HepG2 (cell line): ENCODE results near the gene MBIP. TPM values are rescaled to one million over a fixed set of nuclear protein-coding genes. Genes with fewer than 3 reads are reported as not detected.

ENCODE experiments used
- AKAP8 ChIP-seq: sonication (generic); formaldehyde crosslinking; IDR thresholded peaks from 2 replicates; pipeline ENCODE4 v1.5.1; 2020; ENCODE audit warnings: mild to moderate bottlenecking, missing genetic modification reagents
- CAMTA2 ChIP-seq: sonication (generic); formaldehyde crosslinking; IDR thresholded peaks from 2 replicates; pipeline ENCODE4 v1.4.0; 2020; ENCODE audit warnings: mild to moderate bottlenecking, missing genetic modification reagents, borderline replicate concordance
- CBFB ChIP-seq: sonication (generic); formaldehyde crosslinking; IDR thresholded peaks from 2 replicates; pipeline ENCODE4 v1.4.0; 2020; ENCODE audit warnings: missing genetic modification reagents
- CCDC6 ChIP-seq: sonication (generic); formaldehyde crosslinking; IDR thresholded peaks from 2 replicates; pipeline ENCODE4 v1.8.1; 2022; ENCODE audit warnings: mild to moderate bottlenecking, missing genetic modification reagents, moderate library complexity
- ELF4 ChIP-seq: sonication (generic); formaldehyde crosslinking; IDR thresholded peaks from 2 replicates; pipeline ENCODE4 v1.5.0; 2020; ENCODE audit warnings: missing genetic modification reagents, mild to moderate bottlenecking, moderate library complexity, borderline replicate concordance
- HES4 ChIP-seq: sonication (generic); formaldehyde crosslinking; IDR thresholded peaks from 2 replicates; pipeline ENCODE4 v1.9.0; 2021; ENCODE audit warnings: mild to moderate bottlenecking, missing genetic modification reagents, borderline replicate concordance
- JUND ChIP-seq: sonication (generic); formaldehyde crosslinking; IDR thresholded peaks from 2 replicates; pipeline ENCODE4 v1.8.0; 2022; ENCODE audit warnings: mild to moderate bottlenecking, missing genetic modification reagents
- MBD4 ChIP-seq: IDR thresholded peaks from 2 replicates; pipeline ENCODE4 v1.6.1; 2012; ENCODE audit warnings: low read length, inconsistent platforms, borderline replicate concordance
- MED1 ChIP-seq: sonication (generic); formaldehyde crosslinking; IDR thresholded peaks from 2 replicates; pipeline ENCODE4 v1.4.0; 2020; ENCODE audit warnings: missing genetic modification reagents
- NFYC ChIP-seq: IDR thresholded peaks from 2 replicates; pipeline ENCODE4 v1.6.1; 2016; ENCODE audit warnings: missing genetic modification reagents, missing compliant biosample characterization
- PHF8 ChIP-seq: sonication (generic); formaldehyde crosslinking; IDR thresholded peaks from 2 replicates; pipeline ENCODE4 v1.5.0; 2020; ENCODE audit warnings: missing genetic modification reagents
- RFX3 ChIP-seq: IDR thresholded peaks from 2 replicates; pipeline ENCODE4 v1.6.1; 2016; ENCODE audit warnings: missing biosample characterization, missing genetic modification reagents
- SATB2 ChIP-seq: sonication (generic); formaldehyde crosslinking; IDR thresholded peaks from 2 replicates; pipeline ENCODE4 v1.5.0; 2020; ENCODE audit warnings: missing genetic modification reagents
- SMAD9 ChIP-seq: sonication (generic); formaldehyde crosslinking; IDR thresholded peaks from 2 replicates; pipeline ENCODE4 v1.5.1; 2020; ENCODE audit warnings: mild to moderate bottlenecking, missing genetic modification reagents
- SOX5 ChIP-seq: IDR thresholded peaks from 2 replicates; pipeline ENCODE4 v1.6.1; 2016; ENCODE audit warnings: borderline replicate concordance
- SPEN ChIP-seq: sonication (generic); formaldehyde crosslinking; IDR thresholded peaks from 2 replicates; pipeline ENCODE4 v1.5.1; 2020; ENCODE audit warnings: low read depth, mild to moderate bottlenecking, missing genetic modification reagents
- TRIM24 ChIP-seq: sonication (generic); formaldehyde crosslinking; IDR thresholded peaks from 2 replicates; pipeline ENCODE4 v1.8.0; 2022; ENCODE audit warnings: mild to moderate bottlenecking, missing genetic modification reagents
- ZNF543 ChIP-seq: sonication (generic); formaldehyde crosslinking; IDR thresholded peaks from 2 replicates; pipeline ENCODE4 v1.4.0; 2020; ENCODE audit warnings: mild to moderate bottlenecking, missing genetic modification reagents
- ZNF607 ChIP-seq: sonication (generic); formaldehyde crosslinking; IDR thresholded peaks from 2 replicates; pipeline ENCODE4 v1.5.1; 2020; ENCODE audit warnings: missing genetic modification reagents, mild to moderate bottlenecking, borderline replicate concordance
- ZNF672 ChIP-seq: sonication (generic); formaldehyde crosslinking; IDR thresholded peaks from 2 replicates; pipeline ENCODE4 v1.8.1; 2022; ENCODE audit warnings: missing genetic modification reagents
- ZNF678 ChIP-seq: sonication (generic); formaldehyde crosslinking; IDR thresholded peaks from 2 replicates; pipeline ENCODE4 v1.4.0; 2020; ENCODE audit warnings: mild to moderate bottlenecking, missing genetic modification reagents
- polyA plus RNA-seq, 8 experiments: library from polyadenylated mRNA; depleted of rRNA in 3 of 8; stranded (reverse) in 7 of 8; unstranded in 1 of 8; fragments of >200 nt; fragmentation: Illumina TruSeq in 4 of 8; extraction: Trizol in 4 of 8; gene quantifications; 2 replicates each; pipeline versions ENCODE4 v1.2.1 to v1.2.3, GENCODE V29; 2011 to 2016; ENCODE audit warnings: low read depth in 4 of 8, missing spikeins in 1 of 8, mixed read lengths in 1 of 8; ENCODE audit not compliant: insufficient read depth in 1 of 8
- total RNA-seq, 5 experiments: library from RNA; depleted of rRNA; stranded (reverse); fragments of >200 nt; fragmentation: Illumina TruSeq; extraction: Trizol; gene quantifications; 2 replicates each; pipeline ENCODE4 v1.2.3, GENCODE V29; 2016; ENCODE audit warnings: low read depth in 1 of 5
- TF ChIP-seq, protein P1 (sequence below): sonication (generic); formaldehyde crosslinking; IDR thresholded peaks from 2 replicates; pipeline ENCODE4 v1.4.0; 2020; ENCODE audit warnings: missing genetic modification reagents
- TF ChIP-seq, protein P2 (sequence below): sonication (generic); formaldehyde crosslinking; IDR thresholded peaks from 2 replicates; pipeline ENCODE4 v1.9.0; 2022; ENCODE audit warnings: missing genetic modification reagents, mild to moderate bottlenecking, borderline replicate concordance
- TF ChIP-seq, protein P3 (sequence below): sonication (generic); formaldehyde crosslinking; IDR thresholded peaks from 2 replicates; pipeline ENCODE4 v1.4.0; 2020; ENCODE audit warnings: missing genetic modification reagents
- TF ChIP-seq, protein P4 (sequence below): sonication (generic); formaldehyde crosslinking; IDR thresholded peaks from 2 replicates; pipeline ENCODE4 v1.8.1; 2023; ENCODE audit warnings: missing genetic modification reagents, mild to moderate bottlenecking, borderline replicate concordance

MBIP gene
- total and polyA plus RNA-seq, 2 of the 13 experiments (the other 11 are each of a cell fraction or from before 2014, with no cell fraction given): 48.1 to 48.6 TPM

DNA sequence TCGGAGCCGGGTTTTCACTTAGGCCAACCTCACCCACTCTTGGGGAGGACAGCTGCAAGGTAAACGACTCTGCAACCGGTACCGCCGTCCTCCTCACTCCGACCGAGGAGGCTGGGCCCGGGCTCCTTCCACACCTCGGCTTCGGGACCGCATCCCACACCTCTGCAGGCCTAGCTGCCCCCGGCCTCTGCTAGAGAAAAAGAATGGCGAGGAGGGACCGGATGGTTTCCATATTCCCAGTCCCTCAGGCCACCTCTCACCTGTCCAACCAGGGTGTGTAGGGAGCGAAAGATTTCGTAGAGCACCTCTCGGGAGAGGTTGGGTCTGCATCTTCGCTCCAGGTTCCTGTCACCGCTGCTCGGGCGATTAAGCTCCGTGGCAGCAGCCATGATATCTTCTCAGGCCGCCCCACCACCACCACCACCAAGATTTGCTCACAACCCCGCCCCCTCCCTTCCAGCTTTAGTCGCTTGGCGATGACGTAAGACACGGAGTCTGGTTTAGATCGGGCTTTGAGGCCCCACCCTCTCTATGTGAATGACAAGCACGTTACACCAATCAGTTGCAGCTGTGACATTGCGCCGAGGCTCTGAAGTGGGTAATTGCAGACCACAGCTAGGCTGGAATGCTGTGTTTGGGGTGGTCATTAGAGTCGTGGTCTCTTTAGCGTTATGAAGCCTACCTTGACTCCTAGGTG is at the start of gene MBIP (continued):
- TF ChIP-seq TRIM24 (no peak), CBFB (CRISPR knock-in tag) (0 out of 2 replicates have a peak, but pooled peaks have one; percentile 47), PHF8 (CRISPR knock-in tag) (peak; percentile 99), ZNF678 (CRISPR knock-in tag) (0 out of 2 replicates have a peak, but pooled peaks have one; percentile 15), NFYC (peak; percentile 94), SMAD9 (CRISPR knock-in tag) (0 out of 2 replicates have a peak, but pooled peaks have one; percentile 96), SPEN (peak; percentile 95), MED1 (CRISPR knock-in tag) (peak; percentile 55), JUND (CRISPR knock-in tag) (peak; percentile 81), HES4 (CRISPR knock-in tag) (no peak; the same call in 1 of the 2 replicates), ZNF543 (CRISPR knock-in tag) (peak; percentile 89), AKAP8 (CRISPR knock-in tag) (peak; percentile 61), CAMTA2 (0 out of 2 replicates have a peak, but pooled peaks have one; percentile 69), SOX5 (no peak; the same call in 1 of the 2 replicates), ELF4 (peak; percentile 86; the same call in 1 of the 2 replicates), ZNF607 (CRISPR knock-in tag) (peak; percentile 94), ZNF672 (CRISPR knock-in tag) (no peak), MBD4 (no peak), RFX3 (CRISPR knock-in tag) (no peak), CCDC6 (CRISPR knock-in tag) (peak; percentile 87), SATB2 (CRISPR knock-in tag) (0 out of 2 replicates have a peak, but pooled peaks have one; percentile 86)
- TF ChIP-seq, protein P1, sequence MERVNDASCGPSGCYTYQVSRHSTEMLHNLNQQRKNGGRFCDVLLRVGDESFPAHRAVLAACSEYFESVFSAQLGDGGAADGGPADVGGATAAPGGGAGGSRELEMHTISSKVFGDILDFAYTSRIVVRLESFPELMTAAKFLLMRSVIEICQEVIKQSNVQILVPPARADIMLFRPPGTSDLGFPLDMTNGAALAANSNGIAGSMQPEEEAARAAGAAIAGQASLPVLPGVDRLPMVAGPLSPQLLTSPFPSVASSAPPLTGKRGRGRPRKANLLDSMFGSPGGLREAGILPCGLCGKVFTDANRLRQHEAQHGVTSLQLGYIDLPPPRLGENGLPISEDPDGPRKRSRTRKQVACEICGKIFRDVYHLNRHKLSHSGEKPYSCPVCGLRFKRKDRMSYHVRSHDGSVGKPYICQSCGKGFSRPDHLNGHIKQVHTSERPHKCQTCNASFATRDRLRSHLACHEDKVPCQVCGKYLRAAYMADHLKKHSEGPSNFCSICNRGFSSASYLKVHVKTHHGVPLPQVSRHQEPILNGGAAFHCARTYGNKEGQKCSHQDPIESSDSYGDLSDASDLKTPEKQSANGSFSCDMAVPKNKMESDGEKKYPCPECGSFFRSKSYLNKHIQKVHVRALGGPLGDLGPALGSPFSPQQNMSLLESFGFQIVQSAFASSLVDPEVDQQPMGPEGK: peak; percentile 87
- TF ChIP-seq, protein P2, sequence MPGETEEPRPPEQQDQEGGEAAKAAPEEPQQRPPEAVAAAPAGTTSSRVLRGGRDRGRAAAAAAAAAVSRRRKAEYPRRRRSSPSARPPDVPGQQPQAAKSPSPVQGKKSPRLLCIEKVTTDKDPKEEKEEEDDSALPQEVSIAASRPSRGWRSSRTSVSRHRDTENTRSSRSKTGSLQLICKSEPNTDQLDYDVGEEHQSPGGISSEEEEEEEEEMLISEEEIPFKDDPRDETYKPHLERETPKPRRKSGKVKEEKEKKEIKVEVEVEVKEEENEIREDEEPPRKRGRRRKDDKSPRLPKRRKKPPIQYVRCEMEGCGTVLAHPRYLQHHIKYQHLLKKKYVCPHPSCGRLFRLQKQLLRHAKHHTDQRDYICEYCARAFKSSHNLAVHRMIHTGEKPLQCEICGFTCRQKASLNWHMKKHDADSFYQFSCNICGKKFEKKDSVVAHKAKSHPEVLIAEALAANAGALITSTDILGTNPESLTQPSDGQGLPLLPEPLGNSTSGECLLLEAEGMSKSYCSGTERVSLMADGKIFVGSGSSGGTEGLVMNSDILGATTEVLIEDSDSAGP (CRISPR knock-in tag): peak; percentile 94
- TF ChIP-seq, protein P3, sequence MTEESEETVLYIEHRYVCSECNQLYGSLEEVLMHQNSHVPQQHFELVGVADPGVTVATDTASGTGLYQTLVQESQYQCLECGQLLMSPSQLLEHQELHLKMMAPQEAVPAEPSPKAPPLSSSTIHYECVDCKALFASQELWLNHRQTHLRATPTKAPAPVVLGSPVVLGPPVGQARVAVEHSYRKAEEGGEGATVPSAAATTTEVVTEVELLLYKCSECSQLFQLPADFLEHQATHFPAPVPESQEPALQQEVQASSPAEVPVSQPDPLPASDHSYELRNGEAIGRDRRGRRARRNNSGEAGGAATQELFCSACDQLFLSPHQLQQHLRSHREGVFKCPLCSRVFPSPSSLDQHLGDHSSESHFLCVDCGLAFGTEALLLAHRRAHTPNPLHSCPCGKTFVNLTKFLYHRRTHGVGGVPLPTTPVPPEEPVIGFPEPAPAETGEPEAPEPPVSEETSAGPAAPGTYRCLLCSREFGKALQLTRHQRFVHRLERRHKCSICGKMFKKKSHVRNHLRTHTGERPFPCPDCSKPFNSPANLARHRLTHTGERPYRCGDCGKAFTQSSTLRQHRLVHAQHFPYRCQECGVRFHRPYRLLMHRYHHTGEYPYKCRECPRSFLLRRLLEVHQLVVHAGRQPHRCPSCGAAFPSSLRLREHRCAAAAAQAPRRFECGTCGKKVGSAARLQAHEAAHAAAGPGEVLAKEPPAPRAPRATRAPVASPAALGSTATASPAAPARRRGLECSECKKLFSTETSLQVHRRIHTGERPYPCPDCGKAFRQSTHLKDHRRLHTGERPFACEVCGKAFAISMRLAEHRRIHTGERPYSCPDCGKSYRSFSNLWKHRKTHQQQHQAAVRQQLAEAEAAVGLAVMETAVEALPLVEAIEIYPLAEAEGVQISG (CRISPR knock-in tag): peak; percentile 93
- TF ChIP-seq, protein P4, sequence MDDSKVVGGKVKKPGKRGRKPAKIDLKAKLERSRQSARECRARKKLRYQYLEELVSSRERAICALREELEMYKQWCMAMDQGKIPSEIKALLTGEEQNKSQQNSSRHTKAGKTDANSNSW (CRISPR knock-in tag): no peak
